Upper lobe of left lung (tissue), 4 donors: Measurements from ENCODE around the gene DIAPH2.

ENCODE experiments used
- CTCF ChIP-seq, 6 experiments: fragments of 450-650 bp in 4 of 6; fragments of 200-600 bp in 2 of 6; sonication (generic) in 2 of 6; IDR thresholded peaks; one replicate each; pipeline ENCODE4 v1.5.1; 2016 to 2019; ENCODE audit warnings: antibody characterized with exemption in 6 of 6
- EP300 ChIP-seq, 4 donors: sonication (generic); formaldehyde crosslinking; IDR thresholded peaks; one replicate each; pipeline ENCODE4 v1.5.1; 2017; ENCODE audit warnings: antibody characterized with exemption in 4 of 4, control low read depth in 2 of 4
- POLR2A ChIP-seq, 4 donors: fragments of 450-650 bp; IDR thresholded peaks; one replicate each; pipeline ENCODE4 v1.5.1; 2016 to 2017; ENCODE audit warnings: antibody characterized with exemption in 4 of 4, mild to moderate bottlenecking in 2 of 4
- POLR2AphosphoS5 ChIP-seq, 2 donors: sonication (generic); formaldehyde crosslinking; IDR thresholded peaks; one replicate each; pipeline ENCODE4 v1.5.1; 2017; ENCODE audit warnings: antibody characterized with exemption in 2 of 2

GRCh38 chrX:97234471-97235081 is 549.9 kb downstream of the DIAPH2 start:
- TF ChIP-seq CTCF (IDR thresholded peaks at IDR 0.05) (no peak), POLR2A (IDR thresholded peaks at IDR 0.05) (no peak), POLR2AphosphoS5 (IDR thresholded peaks at IDR 0.05) (no peak), EP300 (IDR thresholded peaks at IDR 0.05) (no peak)
